Epithelial cell of esophagus (primary cell): ENCODE results near the gene RAD54L.

ENCODE experiments used
- DNase-seq: peaks from one replicate; pipeline ENCODE4 v3.0.0; 2010; ENCODE audit warnings: low read depth
- H3K4me3 ChIP-seq: 2 replicates; pipeline ENCODE4 v1.5.1; 2011; ENCODE audit warnings: mild to moderate bottlenecking, low read length, control low read depth
- TF ChIP-seq, protein P1 (sequence below): IDR thresholded peaks from 2 replicates; pipeline ENCODE4 v1.5.1; 2011; ENCODE audit warnings: low read depth, mild to moderate bottlenecking, low read length, control low read depth, inconsistent platforms; ENCODE audit not compliant: insufficient read depth; ENCODE audit errors: missing control alignments

RAD54L gene

DNA sequence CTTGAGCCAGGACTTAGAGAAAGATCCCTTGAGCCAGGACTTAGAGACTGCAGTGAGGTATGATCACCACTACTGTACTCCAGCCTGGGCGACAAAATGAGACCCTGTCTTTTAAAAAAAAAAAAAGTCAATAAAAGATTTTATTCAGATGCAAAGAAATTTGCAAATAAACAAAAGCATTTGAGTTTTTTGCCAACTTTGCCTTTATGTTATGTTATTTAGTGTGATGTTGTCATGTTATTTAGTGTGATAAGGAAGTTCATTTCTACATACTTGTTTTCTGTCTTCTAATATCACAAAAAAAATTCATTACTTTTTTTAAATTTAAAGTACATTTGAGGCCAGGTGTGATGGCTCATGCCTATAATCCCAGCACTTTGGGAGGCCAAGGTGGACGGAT, 9.0 kb downstream of the RAD54L start:
- no peak overlapping the region for H3K4me3 ChIP-seq
- no peak for DNase-seq
- TF ChIP-seq, protein P1, sequence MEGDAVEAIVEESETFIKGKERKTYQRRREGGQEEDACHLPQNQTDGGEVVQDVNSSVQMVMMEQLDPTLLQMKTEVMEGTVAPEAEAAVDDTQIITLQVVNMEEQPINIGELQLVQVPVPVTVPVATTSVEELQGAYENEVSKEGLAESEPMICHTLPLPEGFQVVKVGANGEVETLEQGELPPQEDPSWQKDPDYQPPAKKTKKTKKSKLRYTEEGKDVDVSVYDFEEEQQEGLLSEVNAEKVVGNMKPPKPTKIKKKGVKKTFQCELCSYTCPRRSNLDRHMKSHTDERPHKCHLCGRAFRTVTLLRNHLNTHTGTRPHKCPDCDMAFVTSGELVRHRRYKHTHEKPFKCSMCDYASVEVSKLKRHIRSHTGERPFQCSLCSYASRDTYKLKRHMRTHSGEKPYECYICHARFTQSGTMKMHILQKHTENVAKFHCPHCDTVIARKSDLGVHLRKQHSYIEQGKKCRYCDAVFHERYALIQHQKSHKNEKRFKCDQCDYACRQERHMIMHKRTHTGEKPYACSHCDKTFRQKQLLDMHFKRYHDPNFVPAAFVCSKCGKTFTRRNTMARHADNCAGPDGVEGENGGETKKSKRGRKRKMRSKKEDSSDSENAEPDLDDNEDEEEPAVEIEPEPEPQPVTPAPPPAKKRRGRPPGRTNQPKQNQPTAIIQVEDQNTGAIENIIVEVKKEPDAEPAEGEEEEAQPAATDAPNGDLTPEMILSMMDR: no peak

GRCh38 chr1:46262508-46262907, 14.9 kb downstream of the RAD54L start:
- H3K4me3 ChIP-seq: no peak overlapping the region
- no peak for DNase-seq
- TF ChIP-seq, protein P1: no peak

- TF ChIP-seq, protein P1: no peak
- no peak overlapping the region for H3K4me3 ChIP-seq
- DNase-seq: no peak
Measured at GRCh38 chr1:46263146-46263545, 15.6 kb downstream of the RAD54L start.

DNA sequence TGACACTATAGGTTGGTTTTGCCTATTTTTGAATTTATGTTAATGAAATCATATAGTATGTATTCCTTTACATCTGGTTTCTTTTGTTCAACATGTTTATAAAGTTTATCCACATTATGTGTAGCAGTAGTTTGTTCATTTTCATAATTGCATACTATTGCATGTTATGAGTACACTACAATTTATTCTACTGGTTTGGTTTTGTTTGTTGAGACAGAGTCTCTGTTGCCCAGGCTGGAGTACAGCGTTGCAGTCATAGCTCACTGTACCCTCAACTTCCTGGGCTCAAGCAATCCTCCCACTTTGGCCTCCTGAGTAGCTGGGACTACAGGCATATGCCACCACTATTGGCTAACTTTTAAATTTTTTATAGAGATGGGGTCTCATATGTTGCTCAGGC, 21.0 kb downstream of the RAD54L start:
- H3K4me3 ChIP-seq: no peak overlapping the region
- TF ChIP-seq, protein P1: no peak
- DNase-seq: no peak

- TF ChIP-seq, protein P1: no peak
- H3K4me3 ChIP-seq: no peak overlapping the region
- no peak for DNase-seq
Measured at GRCh38 chr1:46274225-46275029, 26.9 kb downstream of the RAD54L start.

DNA sequence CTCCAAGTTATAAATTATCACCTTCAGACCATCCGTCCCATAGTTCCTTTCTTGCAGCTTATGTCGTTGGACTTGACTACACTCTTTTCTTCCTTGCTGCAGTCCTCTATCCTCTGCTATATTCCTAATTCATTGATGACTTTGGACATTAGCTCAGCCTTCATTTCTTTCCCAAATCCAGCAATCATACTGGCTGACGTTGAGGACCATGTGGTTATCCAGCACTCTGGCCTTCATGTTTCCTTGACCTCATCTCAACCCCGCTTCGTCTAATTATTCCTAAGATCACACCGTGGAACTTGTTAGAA, 27.4 kb downstream of the RAD54L start:
- no peak overlapping the region for H3K4me3 ChIP-seq
- TF ChIP-seq, protein P1: no peak
- no peak for DNase-seq
